CD4-positive, alpha-beta T cell treated with Interferon gamma for 1 hour (primary cell): Measurements from ENCODE around the gene CDC34.
"Not testable (repeated sequence)": the region's sequence is repeated elsewhere in the genome, so short reads cannot be mapped to it uniquely, and the experiment has no call there.

Experiments used
- DNase-seq: peaks from one replicate; pipeline ENCODE4 v3.0.0-alpha.2; 2020

Gene CDC34

GRCh38 chr19:574658-575526, 43.3 kb downstream of the CDC34 start:
- DNase-seq = no peak

DNA sequence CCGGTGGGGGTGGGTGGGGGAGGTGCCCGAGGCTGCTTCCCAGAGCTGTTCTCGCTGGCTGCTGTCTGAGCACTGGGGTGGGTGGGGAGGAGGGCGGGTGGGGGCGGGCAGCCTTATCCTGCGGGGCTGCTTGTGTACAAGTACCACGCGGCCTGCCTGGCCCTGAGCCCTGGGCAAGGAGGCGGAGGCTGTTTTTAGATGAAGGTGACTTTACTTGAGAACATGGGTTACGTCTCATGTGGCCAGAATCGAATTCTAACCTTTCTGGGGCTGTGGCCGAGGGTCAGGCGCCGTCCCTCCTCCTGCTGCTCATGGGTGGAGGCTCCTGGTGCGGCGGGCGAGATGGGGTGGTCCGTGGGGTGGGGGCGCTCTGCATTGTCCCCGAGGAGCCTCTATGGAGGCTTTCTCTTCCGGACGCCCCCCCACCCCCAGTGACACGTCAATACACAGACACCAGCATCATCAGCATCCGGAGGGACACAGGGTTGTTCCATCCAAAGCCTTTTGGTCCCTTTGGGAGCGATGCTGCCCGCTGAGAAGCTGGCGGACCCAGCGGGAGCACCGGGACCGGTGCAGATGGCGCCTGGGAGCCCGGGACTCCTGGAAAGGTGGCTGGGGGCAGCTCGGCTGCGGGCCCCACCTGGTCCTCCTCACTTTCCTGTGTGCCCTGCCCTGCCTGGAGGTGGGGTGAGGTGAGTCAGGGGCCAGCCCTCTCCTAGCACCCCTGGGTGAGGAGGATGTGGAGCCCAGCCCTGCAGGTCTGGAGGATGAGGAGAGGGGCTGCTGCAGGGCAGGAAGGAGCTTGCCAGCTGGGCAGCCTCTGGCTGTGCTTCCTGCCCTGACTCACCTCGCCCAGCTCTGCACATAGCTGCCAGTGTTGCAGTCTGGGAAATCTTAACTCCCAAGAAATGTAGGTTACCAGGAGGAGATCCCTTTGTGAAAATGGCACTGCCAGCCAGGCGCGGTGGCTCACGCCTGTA, 44.3 kb downstream of the CDC34 start:
- no peak for DNase-seq

DNA sequence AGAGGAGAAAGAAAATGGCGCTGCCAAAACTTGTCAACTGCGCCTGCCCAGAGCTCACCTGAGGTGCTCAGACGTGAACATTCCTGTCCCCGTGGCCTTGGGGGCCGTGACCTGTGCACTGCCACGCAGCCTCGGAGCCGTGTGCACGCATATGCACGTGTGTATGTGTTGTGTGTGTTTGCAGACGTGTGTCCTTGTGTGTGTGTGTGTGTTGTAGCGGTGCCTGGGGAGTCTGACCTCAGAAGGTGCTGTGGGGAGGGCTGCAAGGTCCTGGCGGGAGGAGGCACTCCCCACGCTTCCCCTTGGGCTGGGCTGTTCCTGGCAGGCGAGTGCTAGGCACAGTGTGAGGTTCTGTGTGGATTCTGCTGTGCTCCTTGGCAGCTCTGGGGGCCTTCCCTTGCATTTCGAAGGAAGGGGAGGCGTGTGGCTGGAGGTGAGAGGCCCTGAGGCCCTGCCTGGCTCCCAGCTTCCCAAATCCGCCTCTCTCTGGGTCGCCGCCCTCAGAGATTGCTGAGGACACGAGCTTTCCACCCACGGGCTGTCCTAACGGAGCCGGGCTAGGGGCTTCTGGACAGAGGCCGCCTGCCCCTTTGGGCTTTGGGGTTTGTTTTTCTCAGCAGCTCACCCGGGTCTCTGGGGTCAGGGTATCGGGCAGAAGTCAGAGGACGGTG, 45.3 kb downstream of the CDC34 start:
- no peak for DNase-seq

DNA sequence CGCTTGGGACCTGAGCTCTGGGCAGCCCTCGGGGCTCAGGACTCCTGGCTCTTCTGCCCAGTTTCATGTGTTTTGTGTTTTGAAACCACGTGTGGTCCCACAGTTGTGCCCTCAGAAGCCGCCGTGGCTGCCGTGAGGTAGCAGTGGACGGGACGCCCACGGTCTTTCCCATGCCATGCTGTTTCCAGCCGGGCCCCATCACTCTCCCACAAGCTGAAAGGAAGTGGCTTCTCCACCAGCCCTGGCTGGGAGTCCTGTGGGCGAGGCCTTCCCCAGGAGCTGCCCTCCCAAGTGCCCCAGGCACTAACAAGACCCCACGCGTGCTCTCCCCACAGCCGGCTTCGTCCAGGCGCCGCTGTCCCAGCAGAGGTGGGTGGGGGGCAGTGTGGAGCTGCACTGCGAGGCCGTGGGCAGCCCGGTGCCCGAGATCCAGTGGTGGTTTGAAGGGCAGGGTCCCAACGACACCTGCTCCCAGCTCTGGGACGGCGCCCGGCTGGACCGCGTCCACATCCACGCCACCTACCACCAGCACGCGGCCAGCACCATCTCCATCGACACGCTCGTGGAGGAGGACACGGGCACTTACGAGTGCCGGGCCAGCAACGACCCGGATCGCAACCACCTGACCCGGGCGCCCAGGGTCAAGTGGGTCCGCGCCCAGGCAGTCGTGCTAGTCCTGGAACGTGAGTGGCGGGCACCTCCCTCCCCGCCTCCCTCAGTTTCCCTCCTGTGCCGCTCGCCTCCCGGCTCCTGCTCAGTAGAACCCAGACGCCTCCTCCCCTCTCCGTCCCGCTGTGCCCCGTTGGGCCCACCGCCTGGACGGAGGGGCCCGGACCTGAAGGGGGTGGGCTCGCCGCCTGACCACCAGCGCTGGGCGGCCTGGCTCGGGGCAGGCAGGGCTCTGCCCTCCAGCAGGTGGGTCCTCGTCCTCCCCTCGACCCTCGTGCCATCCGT, 46.2 kb downstream of the CDC34 start:
- no peak for DNase-seq

- no peak for DNase-seq
Observed at GRCh38 chr19:579111-579841, 47.7 kb downstream of the CDC34 start.

DNA sequence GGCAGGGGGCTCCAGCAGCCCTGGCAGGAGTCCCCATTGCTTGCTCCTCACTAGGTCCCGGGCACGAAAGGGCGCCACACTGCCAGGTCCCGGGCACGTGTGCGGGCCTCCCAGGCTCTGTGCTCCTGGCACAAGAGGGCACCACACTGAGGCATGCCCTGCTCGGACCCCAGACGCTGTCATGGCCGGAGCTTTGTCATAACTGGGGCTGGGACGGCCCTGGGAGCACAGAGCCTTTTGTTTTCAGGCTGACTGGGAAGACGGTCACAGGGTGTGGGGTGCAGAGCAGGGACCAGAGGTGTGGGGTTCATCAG, 48.2 kb downstream of the CDC34 start:
- DNase-seq = no peak

DNA sequence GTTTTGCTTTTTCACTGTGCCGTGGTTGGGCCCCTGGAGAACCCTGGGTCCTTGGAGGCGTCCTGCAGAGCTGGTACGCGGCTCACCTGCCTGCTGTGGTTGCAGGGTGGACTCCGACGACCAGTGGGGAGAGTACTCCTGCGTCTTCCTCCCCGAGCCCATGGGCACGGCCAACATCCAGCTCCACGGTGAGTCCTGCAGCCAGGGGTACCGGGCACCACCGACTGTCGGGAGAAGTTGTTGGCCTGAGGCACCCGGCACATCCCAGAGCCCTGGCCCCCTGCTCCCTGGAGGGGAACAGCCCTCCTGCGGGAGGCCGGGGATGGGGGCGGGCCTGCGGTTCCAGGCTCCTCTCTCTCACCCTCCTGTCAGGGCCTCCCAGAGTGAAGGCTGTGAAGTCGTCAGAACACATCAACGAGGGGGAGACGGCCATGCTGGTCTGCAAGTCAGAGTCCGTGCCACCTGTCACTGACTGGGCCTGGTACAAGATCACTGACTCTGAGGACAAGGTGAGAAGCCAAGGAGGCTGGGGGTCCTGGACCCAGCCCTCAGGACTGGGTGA, 48.8 kb downstream of the CDC34 start:
- no peak for DNase-seq

DNA sequence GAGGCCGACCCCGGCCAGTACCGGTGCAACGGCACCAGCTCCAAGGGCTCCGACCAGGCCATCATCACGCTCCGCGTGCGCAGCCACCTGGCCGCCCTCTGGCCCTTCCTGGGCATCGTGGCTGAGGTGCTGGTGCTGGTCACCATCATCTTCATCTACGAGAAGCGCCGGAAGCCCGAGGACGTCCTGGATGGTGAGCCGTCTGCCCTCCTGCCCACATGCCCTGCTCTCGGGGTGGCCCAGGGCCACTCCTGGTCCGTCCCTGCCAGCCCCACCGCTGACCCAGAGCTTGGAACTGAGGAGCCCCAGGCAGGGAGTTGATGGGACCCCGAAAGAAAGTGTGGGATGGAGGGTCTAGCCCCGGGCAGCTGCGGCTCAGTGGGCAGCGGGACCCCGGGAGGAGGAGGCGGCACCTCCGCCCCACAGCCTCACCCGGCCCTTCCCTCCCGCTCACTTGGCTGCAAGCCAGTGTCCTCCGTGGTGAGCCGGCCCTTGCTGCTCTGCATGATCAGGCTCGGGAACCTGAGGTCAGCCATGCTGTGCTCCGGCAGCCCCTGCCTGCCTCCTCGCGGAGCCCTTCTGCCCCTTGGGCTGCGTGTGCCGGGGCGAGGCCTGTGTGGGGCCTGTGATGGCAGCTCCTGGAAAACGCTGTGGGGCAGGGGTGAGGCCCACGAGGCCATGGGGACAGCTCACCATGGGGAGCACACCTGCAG, 50.0 kb downstream of the CDC34 start:
- DNase-seq = no peak

- DNase-seq = no peak
Observed at GRCh38 chr19:582497-583197, 51.1 kb downstream of the CDC34 start.

DNA sequence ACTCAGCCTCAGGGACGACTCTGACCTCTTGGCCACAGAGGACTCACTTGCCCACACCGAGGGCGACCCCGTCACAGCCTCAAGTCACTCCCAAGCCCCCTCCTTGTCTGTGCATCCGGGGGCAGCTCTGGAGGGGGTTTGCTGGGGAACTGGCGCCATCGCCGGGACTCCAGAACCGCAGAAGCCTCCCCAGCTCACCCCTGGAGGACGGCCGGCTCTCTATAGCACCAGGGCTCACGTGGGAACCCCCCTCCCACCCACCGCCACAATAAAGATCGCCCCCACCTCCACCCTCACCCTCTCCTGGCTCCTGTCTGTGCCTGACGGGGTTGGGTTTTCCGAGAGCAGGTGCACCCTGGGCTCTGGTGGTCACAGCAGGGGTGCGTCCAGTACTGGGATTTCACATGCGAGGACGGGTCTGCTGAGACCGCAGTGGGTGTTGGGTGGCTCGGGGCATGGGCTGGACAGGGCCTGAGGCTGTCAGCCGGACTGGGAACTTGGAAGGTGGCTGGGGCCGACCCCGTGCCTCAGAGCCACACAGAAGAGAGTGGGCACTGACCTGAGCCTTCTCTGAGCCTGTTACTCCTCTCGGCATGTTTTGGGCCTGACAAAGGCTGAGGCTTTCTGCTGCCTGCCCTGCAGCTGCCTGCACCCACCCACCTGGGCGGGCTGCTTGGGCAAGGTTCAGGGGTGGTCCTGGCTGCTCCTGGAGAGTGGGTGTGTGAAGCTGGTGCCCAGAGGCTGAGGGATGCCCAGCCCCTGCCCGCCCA, 51.8 kb downstream of the CDC34 start:
- no peak for DNase-seq

- DNase-seq = no peak
Observed at GRCh38 chr19:583968-584239, 52.3 kb downstream of the CDC34 start.

GRCh38 chr19:584240-585001, 52.9 kb downstream of the CDC34 start:
- peak; percentile 55 for DNase-seq

- not testable (repeated sequence) for DNase-seq
Observed at GRCh38 chr19:585146-585545, 53.6 kb downstream of the CDC34 start.

DNA sequence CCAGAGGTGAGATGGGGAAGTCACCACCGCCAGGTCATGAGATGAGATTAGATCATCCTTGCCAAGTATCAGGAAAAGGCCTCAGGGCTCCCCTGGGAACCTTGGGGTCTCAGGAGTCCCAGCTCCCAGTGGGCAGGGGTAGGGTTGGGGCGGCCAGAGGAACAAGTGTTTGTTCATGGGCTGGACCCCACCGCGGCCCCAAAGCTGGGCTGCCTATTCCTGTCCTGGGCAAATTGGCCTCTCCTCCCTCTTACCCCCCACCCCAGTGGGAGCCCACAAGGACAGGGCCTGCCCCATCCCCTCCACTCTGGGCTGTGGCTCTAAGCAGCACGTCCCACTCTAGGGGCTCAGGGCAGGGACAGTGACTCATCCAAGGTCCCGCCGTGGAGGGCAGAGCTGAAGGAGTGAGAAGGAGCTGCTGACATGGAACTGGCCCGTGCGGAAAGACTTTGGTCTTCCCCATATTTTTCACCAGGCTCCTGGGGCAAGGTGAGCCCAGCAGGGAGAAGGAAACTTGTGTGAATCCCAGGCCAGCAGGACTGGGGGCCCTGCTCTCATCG, 54.1 kb downstream of the CDC34 start:
- DNase-seq = no peak

GRCh38 chr19:588093-588740, 56.7 kb downstream of the CDC34 start:
- DNase-seq = peak; percentile 54

GRCh38 chr19:588741-589692, 57.5 kb downstream of the CDC34 start:
- no peak for DNase-seq
